Adipocyte (in vitro differentiated cells): ENCODE data around the gene ZNF195.
"Not testable (repeated sequence)": the region's sequence is repeated elsewhere in the genome, so short reads cannot be mapped to it uniquely, and the experiment has no call there.

Experiments
- DNase-seq: peaks from one replicate; pipeline ENCODE4 v3.0.0-alpha.2; 2015; ENCODE audit warnings: low read depth
- H3K27me3 ChIP-seq: replicated peaks from 2 replicates; pipeline ENCODE4 v1.7.0; 2013; ENCODE audit warnings: mild to moderate bottlenecking, low read length, moderate library complexity; ENCODE audit not compliant: control insufficient read depth, insufficient read depth
- H3K36me3 ChIP-seq: 2 replicates; pipeline ENCODE4 v1.7.0; 2013; ENCODE audit warnings: low read length, mild to moderate bottlenecking, moderate library complexity; ENCODE audit not compliant: control insufficient read depth, insufficient read depth, severe bottlenecking
- H3K4me1 ChIP-seq: 2 replicates; pipeline ENCODE4 v1.7.0; 2013; ENCODE audit warnings: mild to moderate bottlenecking, low read length, moderate library complexity; ENCODE audit not compliant: control insufficient read depth, insufficient read depth
- H3K4me3 ChIP-seq: 2 replicates; pipeline ENCODE4 v1.7.0; 2013; ENCODE audit warnings: mild to moderate bottlenecking, low read length, moderate library complexity
- H3K9ac ChIP-seq: 2 replicates; pipeline ENCODE4 v1.7.0; 2013; ENCODE audit warnings: mild to moderate bottlenecking, low read length, moderate library complexity
- H3K9me3 ChIP-seq: 2 replicates; pipeline ENCODE4 v1.7.0; 2013; ENCODE audit warnings: mild to moderate bottlenecking, low read length, moderate library complexity; ENCODE audit not compliant: control insufficient read depth

Gene ZNF195

DNA sequence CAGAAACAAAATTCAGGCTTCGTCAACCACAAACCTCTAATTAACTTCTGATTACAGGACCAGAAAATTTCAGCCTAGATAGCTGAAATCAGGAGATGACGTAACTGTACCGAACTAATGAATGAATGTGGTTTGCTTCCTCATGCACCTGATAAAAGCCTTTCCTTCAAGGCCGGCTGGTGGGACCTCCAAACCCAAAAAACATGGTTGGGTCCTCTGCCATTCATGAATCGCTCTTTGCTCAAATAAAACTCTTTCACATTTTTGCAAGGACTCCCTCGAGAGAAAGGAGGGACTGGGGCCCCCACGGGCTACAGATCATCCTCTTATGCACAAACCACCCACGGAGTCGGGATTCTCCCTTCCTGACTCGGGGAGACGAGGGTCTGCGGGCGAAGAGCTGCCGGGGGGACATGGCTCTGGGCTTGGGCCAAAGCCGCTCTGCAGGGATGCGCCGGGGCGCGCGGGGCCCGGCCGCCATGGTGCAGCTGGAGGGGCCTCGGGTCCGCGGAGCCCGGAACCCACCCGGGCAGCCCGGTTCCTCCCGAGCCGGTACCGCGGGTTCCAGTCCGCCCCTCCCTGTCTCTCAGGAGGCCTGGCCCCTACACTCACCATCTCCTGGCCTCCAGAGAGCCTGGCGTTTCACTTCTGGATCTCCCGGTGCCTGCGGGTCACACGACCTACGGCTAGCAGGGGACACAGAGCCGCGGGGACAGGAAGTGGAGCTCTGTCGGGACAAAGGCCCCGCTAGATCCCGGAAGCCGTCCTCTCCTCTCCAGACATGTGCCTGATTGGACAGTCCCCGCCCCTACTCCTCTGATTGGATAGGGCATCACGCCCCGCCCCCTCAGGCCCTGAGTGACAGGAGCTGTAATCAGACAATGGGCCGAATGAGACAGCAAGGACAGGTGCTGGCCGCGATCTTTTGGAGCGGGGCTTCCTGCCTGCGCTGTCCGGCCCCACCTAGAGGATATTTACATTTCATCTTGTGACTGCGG lies at the start of gene ZNF195:
Gene ZNF195 (minus strand): TSS at position 721 of the 998 bp plus-strand sequence. CDS start 106 bp downstream, at position 615.
- Histone ChIP-seq H3K9me3 (no peaks in the 10 kb centered on the region), H3K9ac (peak within 1 kb of the TSS; percentile 97)

DNA sequence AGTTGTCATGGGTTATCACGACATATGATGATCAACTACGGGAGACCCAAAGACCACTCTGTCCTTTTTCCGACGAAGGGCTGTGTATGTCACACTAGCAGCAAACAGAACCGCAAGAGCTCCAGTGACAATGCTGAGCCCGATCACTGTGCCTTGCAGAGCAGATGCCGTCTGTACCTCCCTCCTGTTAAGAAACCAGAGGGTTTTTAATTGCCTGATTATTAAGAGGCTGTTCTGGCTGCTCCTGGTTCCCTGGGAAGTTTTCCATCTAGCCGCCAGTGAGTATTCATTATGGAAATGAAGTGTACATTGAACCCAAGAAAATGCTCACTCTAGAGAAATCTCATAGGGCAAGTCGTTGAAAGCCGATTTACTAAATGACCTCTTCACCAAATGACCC lies 49.1 kb upstream of the ZNF195 start:
- H3K9me3 ChIP-seq, H3K9ac ChIP-seq, H3K4me1 ChIP-seq, H3K36me3 ChIP-seq, H3K4me3 ChIP-seq, DNase-seq: not testable (repeated sequence)
- H3K27me3 ChIP-seq = peaks cover 16% of the 10 kb centered on the region

More for the DNA sequence above, at the start of gene ZNF195:
- H3K27me3 ChIP-seq = no peaks in the 10 kb centered on the region
- peak within 1 kb of the TSS; percentile 94 for H3K4me3 ChIP-seq
- H3K4me1 ChIP-seq = peaks cover 59% of the 10 kb centered on the region
- peaks cover 13% of the 10 kb centered on the region for H3K36me3 ChIP-seq
- DNase-seq = peak; percentile 99

GRCh38 chr11:3426541-3426940 lies 47.6 kb upstream of the ZNF195 start:
- H3K4me3 ChIP-seq, H3K9ac ChIP-seq, H3K36me3 ChIP-seq, DNase-seq, H3K9me3 ChIP-seq, H3K4me1 ChIP-seq: not testable (repeated sequence)
- peaks cover 16% of the 10 kb centered on the region for H3K27me3 ChIP-seq

DNA sequence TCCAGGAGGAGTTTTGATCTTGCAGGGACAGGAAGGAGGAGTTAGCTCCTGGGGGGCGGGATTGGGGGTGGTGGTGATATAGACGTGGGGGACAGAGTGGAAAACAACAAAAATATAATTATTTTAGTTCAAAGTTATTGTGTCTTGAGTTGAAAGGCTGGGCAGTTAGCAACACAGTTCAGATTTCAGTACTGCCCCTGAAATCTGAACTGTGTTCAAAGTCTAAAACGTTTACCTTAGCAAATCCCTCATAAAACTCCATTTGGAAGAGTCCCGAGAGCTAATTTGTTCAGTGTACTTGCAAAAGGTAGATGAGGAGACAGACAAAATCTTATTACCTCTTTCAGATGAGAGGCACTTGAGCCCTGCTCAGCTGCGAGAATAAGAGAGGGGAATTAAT lies 45.0 kb upstream of the ZNF195 start:
- not testable (repeated sequence) for DNase-seq, H3K27me3 ChIP-seq, H3K4me3 ChIP-seq, H3K9ac ChIP-seq, H3K36me3 ChIP-seq, H3K9me3 ChIP-seq
- peaks cover 11% of the 10 kb centered on the region for H3K4me1 ChIP-seq

- peak overlapping the region; percentile 78 for H3K9ac ChIP-seq
- not testable (repeated sequence) for H3K27me3 ChIP-seq, H3K36me3 ChIP-seq, H3K9me3 ChIP-seq
- DNase-seq = peak; percentile 26
- peaks cover 11% of the 10 kb centered on the region for H3K4me1 ChIP-seq
- peak overlapping the region; percentile 77 for H3K4me3 ChIP-seq
These were observed 44.3 kb upstream of the ZNF195 start for GRCh38 chr11:3423138-3423731.

- Histone ChIP-seq H3K4me1 (peaks cover 11% of the 10 kb centered on the region), H3K4me3 (peak overlapping the region; percentile 79), H3K9ac (peak overlapping the region; percentile 79)
- H3K36me3 ChIP-seq, H3K27me3 ChIP-seq, H3K9me3 ChIP-seq: not testable (repeated sequence)
- peak; percentile 95 for DNase-seq
These were observed 43.6 kb upstream of the ZNF195 start for GRCh38 chr11:3422380-3423137.

- H3K4me1 ChIP-seq = peaks cover 11% of the 10 kb centered on the region
- peak; percentile 31 for DNase-seq
These were observed 42.8 kb upstream of the ZNF195 start for GRCh38 chr11:3421608-3422379.

DNA sequence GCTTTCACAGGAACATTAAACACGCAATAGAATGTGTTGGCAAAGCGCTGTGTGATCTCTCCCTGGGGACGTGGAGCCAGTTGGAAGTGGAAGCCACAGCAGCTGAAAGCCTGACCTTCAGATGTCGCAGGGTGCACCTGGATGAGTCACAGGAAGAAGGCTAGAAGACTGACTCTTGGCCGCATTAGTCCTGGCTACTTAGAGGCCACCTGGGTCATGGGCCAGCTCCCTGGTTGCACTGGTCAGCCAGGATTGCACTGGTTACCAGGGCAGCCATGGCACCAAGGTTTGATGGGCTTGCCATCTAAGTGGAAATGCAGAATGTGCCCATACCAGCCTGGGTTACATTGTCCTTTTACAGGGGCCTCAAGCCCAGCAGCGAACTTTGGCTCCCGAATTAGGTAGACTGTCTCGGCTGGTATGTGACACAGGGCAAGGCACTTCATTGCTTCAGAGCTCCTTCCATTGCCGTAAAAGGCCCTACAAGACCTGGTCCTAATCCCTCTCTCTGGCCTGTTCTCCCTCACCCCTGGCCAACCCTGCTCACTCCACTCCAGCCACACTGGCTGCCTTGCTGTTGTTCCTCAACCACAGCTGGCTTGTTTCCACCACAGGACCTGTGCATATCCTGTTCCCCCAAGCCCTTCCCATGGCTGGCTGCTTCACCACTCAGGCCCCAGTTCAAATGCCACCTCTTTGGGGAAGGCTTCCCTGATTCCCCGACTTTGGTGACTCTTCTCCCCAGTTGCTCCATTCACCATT lies 41.5 kb upstream of the ZNF195 start:
- DNase-seq, H3K27me3 ChIP-seq, H3K9ac ChIP-seq, H3K4me3 ChIP-seq, H3K36me3 ChIP-seq, H3K9me3 ChIP-seq: not testable (repeated sequence)
- peaks cover 11% of the 10 kb centered on the region for H3K4me1 ChIP-seq

More at GRCh38 chr11:3421608-3422379, 42.8 kb upstream of the ZNF195 start:
- H3K9me3 ChIP-seq, H3K36me3 ChIP-seq, H3K27me3 ChIP-seq: not testable (repeated sequence)
- Histone ChIP-seq H3K4me3 (peak overlapping the region; percentile 79), H3K9ac (peak overlapping the region; percentile 79)

DNA sequence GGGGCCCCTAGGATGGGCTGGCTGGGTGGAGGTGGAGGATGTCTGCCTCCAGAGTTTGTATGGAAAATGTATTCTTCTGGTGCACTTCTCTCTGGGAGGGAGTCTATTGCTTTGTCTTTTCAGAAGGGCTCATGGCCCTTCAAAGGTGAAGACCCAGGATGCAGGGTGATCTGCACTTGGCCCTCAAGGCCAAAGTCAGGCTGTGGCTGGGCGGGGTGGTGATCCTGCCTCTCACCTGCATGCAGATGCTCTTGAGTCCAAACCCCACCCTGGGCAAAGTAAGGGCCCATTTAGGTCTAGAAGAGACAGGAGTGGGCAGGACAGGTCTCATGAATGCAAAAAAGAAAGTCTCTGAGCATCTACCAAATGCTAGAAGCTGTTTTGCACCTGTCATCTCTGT lies 40.5 kb upstream of the ZNF195 start:
- H3K9ac ChIP-seq, H3K27me3 ChIP-seq, H3K4me3 ChIP-seq, H3K36me3 ChIP-seq, H3K9me3 ChIP-seq, DNase-seq: not testable (repeated sequence)
- H3K4me1 ChIP-seq = peaks cover 11% of the 10 kb centered on the region

DNA sequence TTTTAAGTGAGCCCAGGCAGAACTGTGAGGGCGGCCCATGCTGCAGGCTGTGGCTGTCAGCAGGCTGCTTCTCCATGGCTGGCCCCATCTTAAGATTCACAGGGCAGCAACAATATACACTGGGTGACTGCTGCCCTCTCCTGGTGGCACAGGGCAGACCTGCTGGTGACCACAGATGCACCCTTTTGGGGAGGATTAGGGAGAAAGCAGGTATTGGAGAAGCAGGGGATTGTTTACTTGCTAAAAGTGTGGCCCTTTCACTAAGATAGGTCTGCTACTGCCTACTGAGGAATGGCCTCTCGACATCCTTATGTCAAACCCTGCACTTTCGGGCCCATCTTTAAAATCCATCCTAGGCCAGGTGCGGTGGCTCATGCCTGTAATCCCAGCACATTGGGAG lies 38.1 kb upstream of the ZNF195 start:
- not testable (repeated sequence) for H3K36me3 ChIP-seq, H3K9ac ChIP-seq, H3K9me3 ChIP-seq, H3K4me3 ChIP-seq, H3K4me1 ChIP-seq, H3K27me3 ChIP-seq
- peak; percentile 68 for DNase-seq
